Measurements from ENCODE around the gene LRMDA.

LRMDA gene

GRCh38 chr10:76554478-76554877 is 1123.1 kb downstream of the LRMDA start:
- no peak for TF ChIP-seq CTCF (IDR thresholded peaks at IDR 0.05)

- TF ChIP-seq CTCF (IDR thresholded peaks at IDR 0.05), result no peak
Observed at GRCh38 chr10:76555067-76555670, 1123.7 kb downstream of the LRMDA start.

- no peak for TF ChIP-seq CTCF (IDR thresholded peaks at IDR 0.05)
Observed at GRCh38 chr10:76557366-76557765, 1125.9 kb downstream of the LRMDA start.

GRCh38 chr10:76558586-76558985 is 1127.2 kb downstream of the LRMDA start:
- no peak for TF ChIP-seq CTCF (IDR thresholded peaks at IDR 0.05)

- TF ChIP-seq CTCF (IDR thresholded peaks at IDR 0.05), result no peak
Observed at GRCh38 chr10:76558996-76559891, 1127.8 kb downstream of the LRMDA start.

GRCh38 chr10:76559892-76560220 is 1128.4 kb downstream of the LRMDA start:
- TF ChIP-seq CTCF (IDR thresholded peaks at IDR 0.05), result no peak

- no peak for TF ChIP-seq CTCF (IDR thresholded peaks at IDR 0.05)
Observed at GRCh38 chr10:76560338-76560737, 1128.9 kb downstream of the LRMDA start.
